Endothelial cell of umbilical vein (primary cell): Measurements from ENCODE around the gene NBEAL2.

Experiments
- GATA2 ChIP-seq: IDR thresholded peaks from 2 replicates; pipeline ENCODE4 v1.7.0; 2011; ENCODE audit warnings: low read depth, mild to moderate bottlenecking, moderate library complexity, mixed read lengths, low read length; ENCODE audit not compliant: insufficient read length, insufficient read depth
- POLR2A ChIP-seq: IDR thresholded peaks from 2 replicates; pipeline ENCODE4 v1.6.1; 2012; ENCODE audit warnings: low read depth, mild to moderate bottlenecking, control low read depth, low read length
- TF ChIP-seq, protein P1 (sequence below), 2 donors: IDR thresholded peaks; 1 replicate in 1 of 2; 2 replicates in 1 of 2; pipeline ENCODE4 v1.5.1; 2011; ENCODE audit warnings: low read length in 2 of 2, mild to moderate bottlenecking in 2 of 2, moderate library complexity in 2 of 2, control low read depth in 1 of 2, inconsistent platforms in 1 of 2, low read depth in 1 of 2; ENCODE audit not compliant: insufficient read depth in 1 of 2; ENCODE audit errors: extremely low read depth in 1 of 2
- TF ChIP-seq, protein P2 (sequence below): IDR thresholded peaks from 2 replicates; pipeline ENCODE4 v1.6.1; 2011; ENCODE audit not compliant: insufficient read depth, insufficient read length

DNA sequence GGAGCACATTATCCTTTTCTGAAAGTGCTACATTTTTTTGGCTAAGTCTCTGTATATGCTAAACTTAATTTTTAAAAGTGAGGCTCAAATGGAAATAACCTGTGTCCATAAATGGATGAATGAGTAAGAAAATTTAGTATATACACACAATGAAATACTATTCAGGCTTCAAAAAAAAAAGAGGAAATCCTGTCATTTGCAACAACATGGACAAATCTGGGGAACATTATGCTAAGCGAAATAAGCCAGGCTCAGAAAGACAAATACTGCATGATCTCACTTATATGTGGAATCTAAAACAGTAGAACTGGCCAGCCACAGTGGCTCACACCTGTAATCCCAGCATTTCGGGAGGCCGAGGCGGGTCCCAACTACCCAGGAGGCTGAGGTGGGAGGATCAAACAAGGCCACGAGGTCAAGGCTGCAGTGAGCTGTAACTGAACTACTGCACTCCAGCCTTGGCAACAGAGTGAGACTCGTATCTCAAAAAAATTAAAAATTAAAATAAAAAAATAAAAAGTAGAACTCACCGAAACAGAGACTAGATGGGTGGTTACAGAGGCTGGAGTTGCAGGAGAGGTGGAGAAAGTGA, 28.7 kb upstream of the NBEAL2 start:
- TF ChIP-seq, protein P1, sequence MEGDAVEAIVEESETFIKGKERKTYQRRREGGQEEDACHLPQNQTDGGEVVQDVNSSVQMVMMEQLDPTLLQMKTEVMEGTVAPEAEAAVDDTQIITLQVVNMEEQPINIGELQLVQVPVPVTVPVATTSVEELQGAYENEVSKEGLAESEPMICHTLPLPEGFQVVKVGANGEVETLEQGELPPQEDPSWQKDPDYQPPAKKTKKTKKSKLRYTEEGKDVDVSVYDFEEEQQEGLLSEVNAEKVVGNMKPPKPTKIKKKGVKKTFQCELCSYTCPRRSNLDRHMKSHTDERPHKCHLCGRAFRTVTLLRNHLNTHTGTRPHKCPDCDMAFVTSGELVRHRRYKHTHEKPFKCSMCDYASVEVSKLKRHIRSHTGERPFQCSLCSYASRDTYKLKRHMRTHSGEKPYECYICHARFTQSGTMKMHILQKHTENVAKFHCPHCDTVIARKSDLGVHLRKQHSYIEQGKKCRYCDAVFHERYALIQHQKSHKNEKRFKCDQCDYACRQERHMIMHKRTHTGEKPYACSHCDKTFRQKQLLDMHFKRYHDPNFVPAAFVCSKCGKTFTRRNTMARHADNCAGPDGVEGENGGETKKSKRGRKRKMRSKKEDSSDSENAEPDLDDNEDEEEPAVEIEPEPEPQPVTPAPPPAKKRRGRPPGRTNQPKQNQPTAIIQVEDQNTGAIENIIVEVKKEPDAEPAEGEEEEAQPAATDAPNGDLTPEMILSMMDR (IDR thresholded peaks at IDR 0.05; ENCODE audit: extremely low read depth in 1 of 2, insufficient read depth in 1 of 2, low read depth in 1 of 2, low read length in 2 of 2): no peak
- TF ChIP-seq POLR2A (no peak), GATA2 (no peak)
- TF ChIP-seq, protein P2, sequence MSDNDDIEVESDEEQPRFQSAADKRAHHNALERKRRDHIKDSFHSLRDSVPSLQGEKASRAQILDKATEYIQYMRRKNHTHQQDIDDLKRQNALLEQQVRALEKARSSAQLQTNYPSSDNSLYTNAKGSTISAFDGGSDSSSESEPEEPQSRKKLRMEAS: no peak
